Lower lobe of right lung (tissue), 2 donors: ENCODE measurements around the gene TRAPPC10. TPM values are rescaled to one million over a fixed set of nuclear protein-coding genes. Genes with fewer than 3 reads are reported as not detected.

Experiments used
- ATAC-seq, 2 donors: fragments of 200-7000 bp; cut with Tn5 transposase; one replicate each; pipeline ENCODE4 v1.9.1; 2020 to 2022; ENCODE audit warnings: mild to moderate bottlenecking in 2 of 2, moderate library complexity in 2 of 2
- DNase-seq: peaks from one replicate; pipeline ENCODE4 v3.0.0-alpha.2; 2020
- H3K27ac ChIP-seq: fragments of 200-600 bp; one replicate; pipeline ENCODE4 v1.8.0; 2022
- H3K27me3 ChIP-seq: fragments of 200-600 bp; one replicate; pipeline ENCODE4 v1.8.0; 2022; ENCODE audit warnings: low read depth
- H3K36me3 ChIP-seq: fragments of 200-600 bp; one replicate; pipeline ENCODE4 v1.8.0; 2022; ENCODE audit warnings: mild to moderate bottlenecking
- H3K4me1 ChIP-seq: fragments of 200-600 bp; one replicate; pipeline ENCODE4 v1.8.0; 2022
- H3K4me3 ChIP-seq: fragments of 200-600 bp; one replicate; pipeline ENCODE4 v1.8.0; 2022; ENCODE audit warnings: mild to moderate bottlenecking
- H3K9me3 ChIP-seq: fragments of 200-600 bp; one replicate; pipeline ENCODE4 v1.8.0; 2022
- intact Hi-C: fragments of 100-400 bp; cut with DNase I; formaldehyde crosslinking; loops from one replicate; pipeline ENCODE4 v1.11.0; 2022
- long read RNA-seq: library from polyadenylated mRNA; unstranded; transcript quantifications from one replicate; pipeline ENCODE4 v2.0.0, GENCODE V29; 2021
- total RNA-seq: library from RNA; stranded (reverse); fragmentation: NEBNext Ultra II Directional; extraction: Animal tissue kit (Norgen Biotek cat#: 25700); gene quantifications from one replicate; pipeline ENCODE4 v1.2.1, GENCODE V29; 2021
- TF ChIP-seq, protein P1 (sequence below): fragments of 200-600 bp; IDR thresholded peaks from one replicate; pipeline ENCODE4 v1.8.0; 2022; ENCODE audit warnings: antibody characterized with exemption, mild to moderate bottlenecking
- donor health status: DM: no; HTN: yes; CAD: no; lungs with severe emphysema.

The TRAPPC10 gene, protein sequence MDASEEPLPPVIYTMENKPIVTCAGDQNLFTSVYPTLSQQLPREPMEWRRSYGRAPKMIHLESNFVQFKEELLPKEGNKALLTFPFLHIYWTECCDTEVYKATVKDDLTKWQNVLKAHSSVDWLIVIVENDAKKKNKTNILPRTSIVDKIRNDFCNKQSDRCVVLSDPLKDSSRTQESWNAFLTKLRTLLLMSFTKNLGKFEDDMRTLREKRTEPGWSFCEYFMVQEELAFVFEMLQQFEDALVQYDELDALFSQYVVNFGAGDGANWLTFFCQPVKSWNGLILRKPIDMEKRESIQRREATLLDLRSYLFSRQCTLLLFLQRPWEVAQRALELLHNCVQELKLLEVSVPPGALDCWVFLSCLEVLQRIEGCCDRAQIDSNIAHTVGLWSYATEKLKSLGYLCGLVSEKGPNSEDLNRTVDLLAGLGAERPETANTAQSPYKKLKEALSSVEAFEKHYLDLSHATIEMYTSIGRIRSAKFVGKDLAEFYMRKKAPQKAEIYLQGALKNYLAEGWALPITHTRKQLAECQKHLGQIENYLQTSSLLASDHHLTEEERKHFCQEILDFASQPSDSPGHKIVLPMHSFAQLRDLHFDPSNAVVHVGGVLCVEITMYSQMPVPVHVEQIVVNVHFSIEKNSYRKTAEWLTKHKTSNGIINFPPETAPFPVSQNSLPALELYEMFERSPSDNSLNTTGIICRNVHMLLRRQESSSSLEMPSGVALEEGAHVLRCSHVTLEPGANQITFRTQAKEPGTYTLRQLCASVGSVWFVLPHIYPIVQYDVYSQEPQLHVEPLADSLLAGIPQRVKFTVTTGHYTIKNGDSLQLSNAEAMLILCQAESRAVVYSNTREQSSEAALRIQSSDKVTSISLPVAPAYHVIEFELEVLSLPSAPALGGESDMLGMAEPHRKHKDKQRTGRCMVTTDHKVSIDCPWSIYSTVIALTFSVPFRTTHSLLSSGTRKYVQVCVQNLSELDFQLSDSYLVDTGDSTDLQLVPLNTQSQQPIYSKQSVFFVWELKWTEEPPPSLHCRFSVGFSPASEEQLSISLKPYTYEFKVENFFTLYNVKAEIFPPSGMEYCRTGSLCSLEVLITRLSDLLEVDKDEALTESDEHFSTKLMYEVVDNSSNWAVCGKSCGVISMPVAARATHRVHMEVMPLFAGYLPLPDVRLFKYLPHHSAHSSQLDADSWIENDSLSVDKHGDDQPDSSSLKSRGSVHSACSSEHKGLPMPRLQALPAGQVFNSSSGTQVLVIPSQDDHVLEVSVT
- total RNA-seq, result 47.4 TPM
- long read RNA-seq, transcript TRAPPC10-202 (7 exons, 1,763 nt), result major isoform, 5 of 28 reads
- long read RNA-seq, partial matches to known transcripts, result 14 of 28 reads
- long read RNA-seq, other reads (novel, unspliced or antisense), result 9 of 28 reads

- H3K27ac ChIP-seq, result peak within 1 kb of the TSS; percentile 98
- no peaks in the 10 kb centered on the region for H3K27me3 ChIP-seq
- no peaks in the 10 kb centered on the region for H3K9me3 ChIP-seq
- peak within 1 kb of the TSS; percentile 90 for H3K4me3 ChIP-seq
- intact Hi-C loops, result no loop called here
- DNase-seq, result peak; percentile 90
- no peaks in the 10 kb centered on the region for H3K36me3 ChIP-seq
- H3K4me1 ChIP-seq, result peaks cover 47% of the 10 kb centered on the region
- TF ChIP-seq, protein P1, sequence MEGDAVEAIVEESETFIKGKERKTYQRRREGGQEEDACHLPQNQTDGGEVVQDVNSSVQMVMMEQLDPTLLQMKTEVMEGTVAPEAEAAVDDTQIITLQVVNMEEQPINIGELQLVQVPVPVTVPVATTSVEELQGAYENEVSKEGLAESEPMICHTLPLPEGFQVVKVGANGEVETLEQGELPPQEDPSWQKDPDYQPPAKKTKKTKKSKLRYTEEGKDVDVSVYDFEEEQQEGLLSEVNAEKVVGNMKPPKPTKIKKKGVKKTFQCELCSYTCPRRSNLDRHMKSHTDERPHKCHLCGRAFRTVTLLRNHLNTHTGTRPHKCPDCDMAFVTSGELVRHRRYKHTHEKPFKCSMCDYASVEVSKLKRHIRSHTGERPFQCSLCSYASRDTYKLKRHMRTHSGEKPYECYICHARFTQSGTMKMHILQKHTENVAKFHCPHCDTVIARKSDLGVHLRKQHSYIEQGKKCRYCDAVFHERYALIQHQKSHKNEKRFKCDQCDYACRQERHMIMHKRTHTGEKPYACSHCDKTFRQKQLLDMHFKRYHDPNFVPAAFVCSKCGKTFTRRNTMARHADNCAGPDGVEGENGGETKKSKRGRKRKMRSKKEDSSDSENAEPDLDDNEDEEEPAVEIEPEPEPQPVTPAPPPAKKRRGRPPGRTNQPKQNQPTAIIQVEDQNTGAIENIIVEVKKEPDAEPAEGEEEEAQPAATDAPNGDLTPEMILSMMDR, result no peak
- ATAC-seq, result peak; percentile 93 to 96
Observed at GRCh38 chr21:44011579-44012473, at the start of gene TRAPPC10. TSS of gene TRAPPC10 (plus strand) at chr21:44012309. CDS start at chr21:44012494, 185 bp downstream.

DNA sequence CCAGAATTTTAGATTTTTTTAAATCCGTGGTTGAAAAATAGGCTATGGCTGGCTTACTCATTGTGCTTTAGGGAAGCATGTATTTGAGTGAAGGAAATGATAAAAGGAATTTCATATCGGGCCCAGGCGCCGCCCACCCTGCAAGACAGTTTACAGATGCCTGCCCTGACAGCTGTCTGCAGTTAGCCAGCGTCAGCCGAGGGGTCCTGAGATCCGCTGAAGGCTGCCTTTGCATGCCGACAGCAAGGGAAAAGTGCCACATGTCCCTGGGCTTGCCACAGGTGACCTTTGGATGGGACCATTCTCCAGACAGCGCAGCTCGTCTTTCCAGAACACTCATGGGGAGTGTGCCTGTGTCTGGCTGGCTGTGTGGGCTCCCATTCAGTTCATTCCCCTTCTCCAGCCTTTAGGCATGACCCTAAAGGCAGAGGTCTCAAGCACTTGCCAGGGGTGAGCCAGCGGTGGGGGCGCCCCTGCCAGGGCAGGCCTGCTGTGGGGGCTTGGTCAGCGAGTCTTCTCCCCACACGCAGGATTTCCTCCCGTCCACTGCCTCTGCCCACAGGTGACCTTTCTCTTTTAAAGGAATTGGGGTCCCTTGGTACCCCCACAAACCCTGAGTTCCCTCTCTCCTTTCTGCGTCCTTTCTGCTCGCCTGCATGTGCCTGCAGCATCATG, 46.1 kb upstream of the TRAPPC10 start:
- H3K36me3 ChIP-seq, result peaks cover 68% of the 10 kb centered on the region
- H3K4me1 ChIP-seq, result no peaks in the 10 kb centered on the region
- DNase-seq, result no peak
- TF ChIP-seq, protein P1, result no peak
- H3K27ac ChIP-seq, result no peak overlapping the region
- no peaks in the 10 kb centered on the region for H3K9me3 ChIP-seq
- H3K27me3 ChIP-seq, result no peaks in the 10 kb centered on the region
- intact Hi-C loops, result no loop called here
- no peak overlapping the region for H3K4me3 ChIP-seq
- ATAC-seq, result no peak

- no peak overlapping the region for H3K27ac ChIP-seq
- intact Hi-C loops, result no loop called here
- H3K9me3 ChIP-seq, result no peaks in the 10 kb centered on the region
- peaks cover 71% of the 10 kb centered on the region for H3K36me3 ChIP-seq
- H3K4me3 ChIP-seq, result no peak overlapping the region
- no peaks in the 10 kb centered on the region for H3K27me3 ChIP-seq
- H3K4me1 ChIP-seq, result peaks cover under 1% of the 10 kb centered on the region
- ATAC-seq (no peak), DNase-seq (no peak)
- TF ChIP-seq, protein P1, result no peak
Observed at GRCh38 chr21:43966946-43967512, 45.1 kb upstream of the TRAPPC10 start.

GRCh38 chr21:43967981-43968380, 44.1 kb upstream of the TRAPPC10 start:
- no peaks in the 10 kb centered on the region for H3K9me3 ChIP-seq
- intact Hi-C loops, result no loop called here
- H3K4me3 ChIP-seq, result no peak overlapping the region
- ATAC-seq, result no peak
- H3K36me3 ChIP-seq, result peaks cover 75% of the 10 kb centered on the region
- H3K27ac ChIP-seq, result no peak overlapping the region
- TF ChIP-seq, protein P1, result no peak
- peaks cover 10% of the 10 kb centered on the region for H3K4me1 ChIP-seq
- H3K27me3 ChIP-seq, result no peaks in the 10 kb centered on the region
- no peak for DNase-seq
